C4-2B (cell line): ENCODE data around the gene HLA-A.

Experiments used
- ZFX ChIP-seq: fragments of 450-650 bp; IDR thresholded peaks from 2 replicates; pipeline ENCODE4 v1.6.1; 2017
- TF ChIP-seq, protein P1 (sequence below): fragments of 450-650 bp; conservative IDR thresholded peaks from 2 replicates; pipeline ENCODE4 v1.5.1; 2017; ENCODE audit warnings: mild to moderate bottlenecking

DNA sequence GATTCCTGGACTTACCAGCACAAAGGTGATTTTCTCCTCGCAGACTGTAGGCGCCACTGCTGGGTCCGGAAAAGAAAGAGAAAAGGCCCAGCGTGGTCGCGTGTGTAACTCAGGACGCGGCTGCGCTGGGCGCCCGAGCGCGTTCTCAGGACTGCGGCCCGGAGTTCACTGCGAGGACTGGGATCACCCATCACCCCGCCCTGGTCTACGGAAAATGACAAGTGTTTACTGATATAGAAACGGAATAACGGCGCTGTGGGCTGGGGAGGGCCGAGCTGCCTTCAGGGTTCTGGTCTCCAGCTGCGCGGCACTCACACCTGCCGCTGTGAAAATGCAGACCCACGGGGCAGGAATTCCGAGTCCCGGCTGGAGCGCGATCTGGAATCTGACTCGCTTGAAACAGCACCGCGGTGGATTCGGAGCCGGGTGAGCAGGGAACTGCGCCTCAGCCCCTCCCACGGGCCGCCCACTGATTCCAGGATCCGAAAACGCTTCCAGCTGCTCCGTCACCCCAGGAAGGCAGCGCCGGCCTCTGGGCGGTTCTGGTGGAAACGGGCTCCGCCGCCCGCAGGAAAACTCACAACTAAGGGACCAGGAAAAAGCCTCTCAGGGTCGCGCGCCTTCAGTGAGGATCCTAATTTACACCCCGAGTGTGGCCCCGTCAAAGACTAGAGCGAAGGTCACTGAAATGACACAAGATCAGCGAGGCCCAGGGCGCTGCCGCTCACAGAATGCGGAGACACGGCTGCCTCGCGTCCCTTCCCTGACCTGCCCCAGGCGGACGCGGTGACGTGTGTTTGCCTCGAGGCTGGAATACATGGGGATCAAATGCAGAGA lies 34.5 kb downstream of the HLA-A start:
- TF ChIP-seq, protein P1, sequence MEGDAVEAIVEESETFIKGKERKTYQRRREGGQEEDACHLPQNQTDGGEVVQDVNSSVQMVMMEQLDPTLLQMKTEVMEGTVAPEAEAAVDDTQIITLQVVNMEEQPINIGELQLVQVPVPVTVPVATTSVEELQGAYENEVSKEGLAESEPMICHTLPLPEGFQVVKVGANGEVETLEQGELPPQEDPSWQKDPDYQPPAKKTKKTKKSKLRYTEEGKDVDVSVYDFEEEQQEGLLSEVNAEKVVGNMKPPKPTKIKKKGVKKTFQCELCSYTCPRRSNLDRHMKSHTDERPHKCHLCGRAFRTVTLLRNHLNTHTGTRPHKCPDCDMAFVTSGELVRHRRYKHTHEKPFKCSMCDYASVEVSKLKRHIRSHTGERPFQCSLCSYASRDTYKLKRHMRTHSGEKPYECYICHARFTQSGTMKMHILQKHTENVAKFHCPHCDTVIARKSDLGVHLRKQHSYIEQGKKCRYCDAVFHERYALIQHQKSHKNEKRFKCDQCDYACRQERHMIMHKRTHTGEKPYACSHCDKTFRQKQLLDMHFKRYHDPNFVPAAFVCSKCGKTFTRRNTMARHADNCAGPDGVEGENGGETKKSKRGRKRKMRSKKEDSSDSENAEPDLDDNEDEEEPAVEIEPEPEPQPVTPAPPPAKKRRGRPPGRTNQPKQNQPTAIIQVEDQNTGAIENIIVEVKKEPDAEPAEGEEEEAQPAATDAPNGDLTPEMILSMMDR: peak; percentile 47
- 0 out of 2 replicates have a peak, but pooled peaks have one; percentile 6 for TF ChIP-seq ZFX
